Prostate gland (tissue), 2 donors: ENCODE data around the gene NCOR2. TPM values are rescaled to one million over a fixed set of nuclear protein-coding genes. Genes with fewer than 3 reads are reported as not detected.
A peak's percentile ranks its signal among the peaks of the same experiment; 100 is the strongest.
"Not testable (repeated sequence)": the region's sequence is repeated elsewhere in the genome, so short reads cannot be mapped to it uniquely, and the experiment has no call there.

ENCODE experiments used
- DNase-seq: peaks from one replicate; pipeline ENCODE4 v3.0.0-alpha.2; 2019; ENCODE audit warnings: low spot score
- H3K27ac ChIP-seq, 2 donors: fragments of 200-600 bp; sonication (generic); 2 replicates each; pipeline ENCODE4 v1.5.1; 2017 to 2019
- H3K27me3 ChIP-seq: fragments of 200-600 bp; sonication (generic); replicated peaks from 2 replicates; pipeline ENCODE4 v1.5.1; 2019; ENCODE audit not compliant: insufficient read depth
- H3K36me3 ChIP-seq, 2 donors: fragments of 200-600 bp; sonication (generic); 1 replicate in 1 of 2; 2 replicates in 1 of 2; pipeline versions ENCODE4 v1.5.1 to v1.8.1; 2017 to 2019
- H3K4me1 ChIP-seq: fragments of 200-600 bp; sonication (generic); replicated peaks from 2 replicates; pipeline ENCODE4 v1.5.1; 2019
- H3K4me3 ChIP-seq, 2 donors: fragments of 200-600 bp; sonication (generic); 2 replicates each; pipeline ENCODE4 v1.5.1; 2017 to 2019
- H3K9me3 ChIP-seq: fragments of 200-600 bp; sonication (generic); 2 replicates; pipeline ENCODE4 v1.5.1; 2017
- CTCF ChIP-seq, 4 experiments: fragments of 200-600 bp in 2 of 4; fragments of 450-650 bp in 2 of 4; sonication (generic) in 2 of 4; IDR thresholded peaks; 1 replicate in 3 of 4; 2 replicates in 1 of 4; pipeline ENCODE4 v1.5.1; 2016 to 2019; ENCODE audit warnings: antibody characterized with exemption in 4 of 4, mild to moderate bottlenecking in 2 of 4, moderate library complexity in 2 of 4
- POLR2A ChIP-seq: fragments of 450-650 bp; IDR thresholded peaks from one replicate; pipeline ENCODE4 v1.6.1; 2016; ENCODE audit warnings: antibody characterized with exemption, mild to moderate bottlenecking
- POLR2AphosphoS5 ChIP-seq: sonication (generic); formaldehyde crosslinking; IDR thresholded peaks from one replicate; pipeline ENCODE4 v1.6.1; 2017; ENCODE audit warnings: antibody characterized with exemption
- WGBS: methylation state at CpG from one replicate; pipeline ENCODE4 v1.1.5; 2018; 5-methylcytosine and 5-hydroxymethylcytosine counted together
- intact Hi-C: fragments of 100-400 bp; cut with DNase I; formaldehyde crosslinking; loops from one replicate; pipeline ENCODE4 v1.14.2; 2022
- total RNA-seq, 2 donors: library from RNA; depleted of rRNA; stranded (reverse); fragments of >200 nt; gene quantifications; one replicate each; pipeline ENCODE4 v1.1.0, GENCODE V29; 2016

NCOR2 gene
- total RNA-seq, 2 donors from 2014 or later = 184 to 306 TPM

GRCh38 chr12:124588751-124589267 is 21.4 kb upstream of the NCOR2 start:
- Histone ChIP-seq H3K27me3 (no peaks in the 10 kb centered on the region), H3K4me3 (no peak overlapping the region), H3K4me1 (no peaks in the 10 kb centered on the region), H3K9me3 (no peaks in the 10 kb centered on the region), H3K36me3 (no peaks in the 10 kb centered on the region), H3K27ac (peak overlapping the region in 1 of 2 donors; percentile 47)
- WGBS = 53% methylated on average over 9 of the region's 9 CpGs
- TF ChIP-seq POLR2AphosphoS5 = peak; percentile 38
- no peak for TF ChIP-seq POLR2A
- no peak for DNase-seq
- intact Hi-C loops = no loop called here

- 78% methylated on average over 4 of the region's 4 CpGs for WGBS
- intact Hi-C loops = no loop called here
Observed at GRCh38 chr12:124588018-124588634, 20.7 kb upstream of the NCOR2 start.

GRCh38 chr12:124586756-124587155 is 19.3 kb upstream of the NCOR2 start:
- no peak for DNase-seq
- Histone ChIP-seq H3K27ac (no peak overlapping the region), H3K4me1 (no peaks in the 10 kb centered on the region), H3K4me3 (no peak overlapping the region), H3K9me3 (no peaks in the 10 kb centered on the region), H3K36me3 (no peaks in the 10 kb centered on the region), H3K27me3 (no peaks in the 10 kb centered on the region)
- intact Hi-C loops = no loop called here
- no peak for TF ChIP-seq POLR2A
- TF ChIP-seq POLR2AphosphoS5 = no peak
- TF ChIP-seq CTCF (IDR thresholded peaks at IDR 0.05) = no peak
- WGBS = 58% methylated on average over 11 of the region's 11 CpGs

More at GRCh38 chr12:124588018-124588634, 20.7 kb upstream of the NCOR2 start:
- Histone ChIP-seq H3K4me1 (no peaks in the 10 kb centered on the region), H3K9me3 (no peaks in the 10 kb centered on the region), H3K36me3 (no peaks in the 10 kb centered on the region), H3K4me3 (no peak overlapping the region), H3K27ac (peak overlapping the region in 1 of 2 donors; percentile 47), H3K27me3 (no peaks in the 10 kb centered on the region)
- DNase-seq = no peak
- no peak for TF ChIP-seq POLR2A
- TF ChIP-seq POLR2AphosphoS5 = no peak
- TF ChIP-seq CTCF (IDR thresholded peaks at IDR 0.05) = no peak

GRCh38 chr12:124584494-124584893 is 17.1 kb upstream of the NCOR2 start:
- H3K27ac ChIP-seq, H3K36me3 ChIP-seq, H3K27me3 ChIP-seq, DNase-seq, H3K4me3 ChIP-seq, H3K4me1 ChIP-seq, intact Hi-C loops, H3K9me3 ChIP-seq: not testable (repeated sequence)
- WGBS = 97% methylated on average over 7 of the region's 7 CpGs

GRCh38 chr12:124583854-124584253 is 16.4 kb upstream of the NCOR2 start:
- no peak for TF ChIP-seq CTCF (IDR thresholded peaks at IDR 0.05)
- TF ChIP-seq POLR2AphosphoS5 = no peak
- TF ChIP-seq POLR2A = no peak
- intact Hi-C loops = no loop called here
- DNase-seq = no peak
- no peak overlapping the region for H3K27ac ChIP-seq
- 97% methylated on average over 10 of the region's 10 CpGs for WGBS
- H3K4me3 ChIP-seq = no peak overlapping the region
- H3K4me1 ChIP-seq = no peaks in the 10 kb centered on the region
- no peaks in the 10 kb centered on the region for H3K36me3 ChIP-seq
- H3K27me3 ChIP-seq = no peaks in the 10 kb centered on the region
- H3K9me3 ChIP-seq = no peaks in the 10 kb centered on the region

- Histone ChIP-seq H3K4me1 (no peaks in the 10 kb centered on the region), H3K9me3 (no peaks in the 10 kb centered on the region), H3K27ac (no peak overlapping the region), H3K27me3 (no peaks in the 10 kb centered on the region), H3K4me3 (no peak overlapping the region), H3K36me3 (no peaks in the 10 kb centered on the region)
- TF ChIP-seq POLR2AphosphoS5 (no peak), POLR2A (no peak), CTCF (IDR thresholded peaks at IDR 0.05) (no peak)
- 50% methylated on average over 5 of the region's 5 CpGs for WGBS
- DNase-seq = no peak
- intact Hi-C loops = no loop called here
Observed at GRCh38 chr12:124582108-124582424, 14.7 kb upstream of the NCOR2 start.
